ENCODE data around the gene DDX1. TPM values are rescaled to one million over a fixed set of nuclear protein-coding genes. Genes with fewer than 3 reads are reported as not detected.

Gene DDX1
- total and polyA plus RNA-seq, 10 of the 15 experiments (the other 5 are each of a cell fraction or from before 2014, with no cell fraction given): 53.2 to 134 (median 85.6) TPM

DNA sequence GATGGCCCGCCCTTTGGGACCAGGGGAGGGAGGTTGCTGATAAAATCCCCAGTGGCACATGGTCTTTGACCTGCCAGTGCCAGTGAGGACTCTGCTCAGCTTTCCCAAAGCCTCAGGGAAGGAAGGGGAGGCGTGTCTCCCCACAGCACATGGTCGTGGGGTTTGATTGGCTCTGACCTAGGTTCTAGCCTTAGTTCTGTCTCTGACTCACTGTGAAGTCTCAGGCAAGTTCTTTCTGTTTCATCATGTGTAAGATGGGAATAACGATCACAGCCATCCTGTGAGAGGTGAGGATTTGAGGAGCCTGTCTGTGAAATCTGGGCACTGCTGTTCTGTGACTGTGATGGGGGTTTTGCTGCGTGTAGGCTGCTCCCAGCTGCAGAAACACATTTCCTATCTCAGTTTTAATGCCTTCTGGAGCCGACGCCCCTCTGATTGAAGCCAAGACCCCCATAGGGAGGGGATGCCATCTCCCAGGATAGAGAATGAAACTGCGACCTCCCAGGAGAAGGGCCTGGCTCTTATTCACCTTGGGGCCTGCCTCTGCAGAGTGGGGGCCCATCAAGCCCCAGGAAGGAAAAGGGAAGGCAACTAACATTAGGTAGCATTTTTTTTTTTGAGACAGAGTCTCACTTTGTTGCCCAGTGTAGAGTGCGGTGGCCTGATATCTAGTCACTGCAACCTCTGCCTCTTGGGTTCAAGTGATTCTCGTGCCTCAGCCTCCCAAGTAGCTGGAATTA is 84.0 kb downstream of the DDX1 start (continued):
- TF ChIP-seq, protein P1, sequence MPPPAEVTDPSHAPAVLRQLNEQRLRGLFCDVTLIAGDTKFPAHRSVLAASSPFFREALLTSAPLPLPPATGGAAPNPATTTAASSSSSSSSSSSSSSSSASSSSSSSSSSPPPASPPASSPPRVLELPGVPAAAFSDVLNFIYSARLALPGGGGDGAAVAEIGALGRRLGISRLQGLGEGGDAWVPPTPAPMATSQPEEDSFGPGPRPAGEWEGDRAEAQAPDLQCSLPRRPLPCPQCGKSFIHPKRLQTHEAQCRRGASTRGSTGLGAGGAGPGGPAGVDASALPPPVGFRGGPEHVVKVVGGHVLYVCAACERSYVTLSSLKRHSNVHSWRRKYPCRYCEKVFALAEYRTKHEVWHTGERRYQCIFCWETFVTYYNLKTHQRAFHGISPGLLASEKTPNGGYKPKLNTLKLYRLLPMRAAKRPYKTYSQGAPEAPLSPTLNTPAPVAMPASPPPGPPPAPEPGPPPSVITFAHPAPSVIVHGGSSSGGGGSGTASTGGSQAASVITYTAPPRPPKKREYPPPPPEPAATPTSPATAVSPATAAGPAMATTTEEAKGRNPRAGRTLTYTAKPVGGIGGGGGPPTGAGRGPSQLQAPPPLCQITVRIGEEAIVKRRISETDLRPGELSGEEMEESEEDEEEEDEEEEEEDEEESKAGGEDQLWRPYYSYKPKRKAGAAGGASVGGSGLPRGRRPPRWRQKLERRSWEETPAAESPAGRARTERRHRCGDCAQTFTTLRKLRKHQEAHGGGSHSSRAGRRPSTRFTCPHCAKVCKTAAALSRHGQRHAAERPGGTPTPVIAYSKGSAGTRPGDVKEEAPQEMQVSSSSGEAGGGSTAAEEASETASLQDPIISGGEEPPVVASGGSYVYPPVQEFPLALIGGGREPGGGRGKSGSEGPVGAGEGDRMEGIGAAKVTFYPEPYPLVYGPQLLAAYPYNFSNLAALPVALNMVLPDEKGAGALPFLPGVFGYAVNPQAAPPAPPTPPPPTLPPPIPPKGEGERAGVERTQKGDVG (CRISPR knock-in tag; IDR thresholded peaks at IDR 0.05): no peak

DNA sequence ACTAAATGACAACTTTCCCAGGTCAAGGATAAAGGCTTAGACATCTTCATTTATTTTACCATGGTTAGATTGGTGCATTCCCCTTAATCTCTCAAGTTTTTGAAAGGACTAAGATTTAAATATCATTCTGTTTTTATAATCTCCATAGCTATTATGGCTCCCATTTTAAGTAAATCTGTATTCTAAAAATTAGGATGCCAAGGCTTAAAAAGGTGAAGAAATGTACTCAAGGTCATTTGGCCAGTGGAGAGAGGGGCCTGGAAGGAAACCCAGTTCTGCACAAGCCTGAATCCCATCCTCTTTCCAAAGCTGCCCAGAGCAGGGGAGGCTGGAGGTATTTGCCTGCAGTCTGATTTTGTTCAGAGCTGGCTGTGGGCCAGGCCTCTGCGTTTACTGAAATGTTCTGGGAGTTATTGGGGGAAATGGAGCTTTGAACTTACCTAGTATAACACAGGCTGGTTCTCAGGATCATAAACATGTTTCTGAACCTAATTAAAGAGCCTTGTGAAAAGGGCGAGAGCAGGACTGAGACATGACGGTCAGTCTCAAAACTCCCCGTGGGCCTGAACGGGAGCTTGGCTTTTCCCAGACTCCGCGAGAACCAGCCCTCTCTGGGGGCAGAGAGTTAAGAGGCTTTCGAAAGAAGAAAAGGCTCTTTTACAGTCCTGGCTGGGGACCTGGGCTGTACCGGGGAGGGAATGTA is 85.6 kb downstream of the DDX1 start:
- intact Hi-C loops (cut with micrococcal nuclease; ENCODE audit: unreplicated experiment) (loop anchor here (1.0 kb wide), 1 partner anchor 44 kb away; no protein-coding TSS in a partner anchor), in situ Hi-C loops (cut with MboI) (no loop called here)
- no peak overlapping the region for H3K4me3 ChIP-seq
- no peak overlapping the region for H3K9ac ChIP-seq (ENCODE audit: control insufficient read depth, insufficient read depth, low read length)
- RAD21 ChIA-PET (ENCODE audit: unreplicated experiment): no interaction called here
- no peaks in the 10 kb centered on the region for H4K20me1 ChIP-seq (ENCODE audit: control insufficient read depth, insufficient read depth)
- POLR2A ChIA-PET: no interaction called here
- WGBS (ENCODE audit: insufficient coverage, insufficient replicate concordance, low lambda C conversion rate, missing lambda C conversion rate): 42% methylated on average over 9 of the region's 9 CpGs
- no peaks in the 10 kb centered on the region for H3K9me3 ChIP-seq (replicated peaks; ENCODE audit: control insufficient read depth, insufficient read depth, low read length)
- H3K4me2 ChIP-seq (ENCODE audit: control insufficient read depth, insufficient read depth): no peak overlapping the region
- DNase-seq (ENCODE audit: low read depth, low spot score): no peak
- no peak overlapping the region for H3K27ac ChIP-seq (ENCODE audit: control insufficient read depth, insufficient read depth)
- no peak for FAIRE-seq
- CTCF ChIA-PET: no interaction called here
- BruUV-seq (replicated peaks): no TSS peak
- no peak for ATAC-seq
- no peaks in the 10 kb centered on the region for H3K79me2 ChIP-seq (ENCODE audit: control insufficient read depth, insufficient read depth, low read length)
- no peaks in the 10 kb centered on the region for H3K4me1 ChIP-seq (ENCODE audit: control insufficient read depth, insufficient read depth, low read length)
- no peaks in the 10 kb centered on the region for H3K36me3 ChIP-seq (ENCODE audit: control insufficient read depth in 2 of 2, insufficient read depth in 2 of 2, low read length in 1 of 2)
- H3K27me3 ChIP-seq (replicated peaks in 1 of 2; ENCODE audit: control insufficient read depth in 2 of 2, insufficient read depth in 2 of 2, low read length in 1 of 2): peaks cover 0 to 6% of the 10 kb centered on the region in 2 experiments; a peak in 2 of 4 replicates
- H2AFZ ChIP-seq (ENCODE audit: control insufficient read depth, low read depth, low read length): no peak overlapping the region
- TF ChIP-seq NFYA (IDR thresholded peaks at IDR 0.05; ENCODE audit: borderline replicate concordance, low read depth, low read length): no peak
- TF ChIP-seq ZBTB40 (IDR thresholded peaks at IDR 0.05; ENCODE audit: borderline replicate concordance): no peak
- no peak for TF ChIP-seq STAT3 (IDR thresholded peaks at IDR 0.05; ENCODE audit: low read depth, low read length)
- no peak for TF ChIP-seq TCF12 (IDR thresholded peaks at IDR 0.05; ENCODE audit: low read depth, low read length)
- no peak for TF ChIP-seq HSF1 (IDR thresholded peaks at IDR 0.05; ENCODE audit: low read depth, low read length)
- no peak for TF ChIP-seq HDAC2 (IDR thresholded peaks at IDR 0.05)
- TF ChIP-seq SUPT20H (IDR thresholded peaks at IDR 0.05; ENCODE audit: borderline replicate concordance, control insufficient read depth, low read depth, low read length): no peak
- no peak for TF ChIP-seq SIN3A (IDR thresholded peaks at IDR 0.05; ENCODE audit: low read depth, low read length)
- TF ChIP-seq PAX8 (IDR thresholded peaks at IDR 0.05): no peak
- SMC1A ChIA-PET (ENCODE audit: uncharacterized antibody, unreplicated experiment): interaction anchor here (1.3 kb wide), 1 partner anchor 19 kb away, joined by 3 read pairs; no protein-coding TSS in a partner anchor
